ENCODE data around the gene RARB.
A peak's percentile ranks its signal among the peaks of the same experiment; 100 is the strongest.

RARB gene

GRCh38 chr3:25568525-25569078 lies 140.5 kb downstream of the RARB start:
- TF ChIP-seq CTCF (IDR thresholded peaks at IDR 0.05; ENCODE audit: low read length, missing control alignments) = no peak
- DNase-seq (ENCODE audit: low read depth) = no peak
- no peak overlapping the region for H3K4me3 ChIP-seq (replicated peaks; ENCODE audit: low read depth, low read length)

- DNase-seq (ENCODE audit: low read depth) = no peak
- TF ChIP-seq CTCF (IDR thresholded peaks at IDR 0.05; ENCODE audit: low read length, missing control alignments) = no peak
These were observed 143.2 kb downstream of the RARB start for GRCh38 chr3:25571285-25571684.

GRCh38 chr3:25572336-25572735 lies 144.3 kb downstream of the RARB start:
- TF ChIP-seq CTCF (IDR thresholded peaks at IDR 0.05; ENCODE audit: low read length, missing control alignments) = no peak
- H3K4me3 ChIP-seq (replicated peaks; ENCODE audit: low read depth, low read length) = no peak overlapping the region
- DNase-seq (ENCODE audit: low read depth) = no peak

More at GRCh38 chr3:25571285-25571684, 143.2 kb downstream of the RARB start:
- H3K4me3 ChIP-seq (replicated peaks; ENCODE audit: low read depth, low read length) = no peak overlapping the region

DNA sequence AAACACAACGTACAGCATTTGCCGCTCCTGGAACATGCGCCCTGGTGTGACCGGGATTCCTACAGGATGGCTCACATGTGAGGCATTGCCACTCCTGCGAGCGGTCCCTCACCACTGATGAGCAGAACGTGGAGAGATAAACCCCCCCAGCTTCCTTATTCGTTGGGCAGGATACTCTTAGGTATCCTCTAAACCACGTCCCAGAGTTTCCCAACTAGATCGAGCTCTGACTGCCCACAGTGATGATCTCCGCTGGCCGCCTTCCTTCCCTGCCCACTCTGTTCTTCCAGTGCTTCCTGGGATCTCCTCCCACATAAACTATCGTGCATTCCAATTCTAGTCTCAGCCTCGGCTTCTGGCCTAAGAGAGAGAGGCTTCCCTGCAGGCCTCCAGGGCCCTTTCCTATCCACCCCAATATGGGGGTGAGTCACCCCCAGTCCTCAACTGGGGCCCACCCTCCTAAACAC lies 144.9 kb downstream of the RARB start:
- peak; percentile 23 for DNase-seq (ENCODE audit: low read depth)
- no peak for TF ChIP-seq CTCF (IDR thresholded peaks at IDR 0.05; ENCODE audit: low read length, missing control alignments)
- no peak overlapping the region for H3K4me3 ChIP-seq (replicated peaks; ENCODE audit: low read depth, low read length)

- no peak for TF ChIP-seq CTCF (IDR thresholded peaks at IDR 0.05; ENCODE audit: low read length, missing control alignments)
- no peak for DNase-seq (ENCODE audit: low read depth)
- H3K4me3 ChIP-seq (replicated peaks; ENCODE audit: low read depth, low read length) = no peak overlapping the region
These were observed 145.5 kb downstream of the RARB start for GRCh38 chr3:25573386-25574171.

DNA sequence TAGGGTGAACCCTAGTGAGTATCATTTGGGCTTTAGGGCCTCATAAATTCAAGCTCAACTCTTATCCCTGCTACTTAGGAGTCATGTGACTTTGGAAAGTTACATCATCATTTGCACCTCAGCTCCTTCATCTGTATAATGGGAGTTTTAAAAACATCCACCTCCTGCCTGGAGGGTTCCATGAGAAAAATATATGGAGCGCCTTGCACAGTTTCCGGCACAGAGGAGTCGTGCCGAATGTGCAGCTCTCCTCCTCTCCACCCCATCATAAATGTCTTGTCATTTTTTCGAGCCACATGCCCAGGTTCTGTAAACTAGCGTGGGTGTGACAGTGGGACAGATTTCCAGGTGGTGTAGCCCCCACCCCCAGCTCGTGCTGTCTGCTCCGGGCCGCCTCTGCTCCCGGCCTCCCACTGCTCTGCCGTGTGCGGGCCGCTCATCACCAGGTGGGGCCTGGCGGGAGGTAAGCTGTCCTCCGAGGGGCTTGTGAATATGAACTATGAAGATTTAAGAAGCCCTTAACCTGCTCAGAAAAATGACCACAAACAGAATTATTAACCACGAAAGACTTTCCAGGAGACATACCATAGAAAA lies 146.2 kb downstream of the RARB start:
- no peak overlapping the region for H3K4me3 ChIP-seq (replicated peaks; ENCODE audit: low read depth, low read length)
- no peak for TF ChIP-seq CTCF (IDR thresholded peaks at IDR 0.05; ENCODE audit: low read length, missing control alignments)

More for the DNA sequence above, 146.2 kb downstream of the RARB start:
- no peak for DNase-seq (ENCODE audit: low read depth)
